Right atrium auricular region (tissue), 2 donors: ENCODE results near the gene MRPS26. TPM values are rescaled to one million over a fixed set of nuclear protein-coding genes. Genes with fewer than 3 reads are reported as not detected.
"Not testable (repeated sequence)": the region's sequence is repeated elsewhere in the genome, so short reads cannot be mapped to it uniquely, and the experiment has no call there.

Source experiments
- DNase-seq: peaks from one replicate; pipeline ENCODE4 v3.0.0-alpha.2; 2019; ENCODE audit warnings: low spot score
- H3K27ac ChIP-seq, 2 donors: fragments of 200-600 bp; sonication (generic); 1 replicate in 1 of 2; 2 replicates in 1 of 2; pipeline ENCODE4 v1.5.1; 2016 to 2019
- H3K27me3 ChIP-seq, 2 donors: fragments of 200-600 bp; sonication (generic); one replicate each; pipeline versions ENCODE4 v1.5.1 to v1.6.0; 2017 to 2019
- H3K36me3 ChIP-seq: fragments of 200-600 bp; sonication (generic); one replicate; pipeline ENCODE4 v1.5.1; 2016
- H3K4me1 ChIP-seq, 2 donors: fragments of 200-600 bp; sonication (generic); one replicate each; pipeline versions ENCODE4 v1.5.1 to v1.6.0; 2017 to 2019
- H3K4me3 ChIP-seq, 2 donors: fragments of 200-600 bp; sonication (generic); 1 replicate in 1 of 2; 2 replicates in 1 of 2; pipeline ENCODE4 v1.5.1; 2017 to 2019; ENCODE audit warnings: mild to moderate bottlenecking in 1 of 2, moderate library complexity in 1 of 2
- H3K9me3 ChIP-seq, 2 donors: fragments of 200-600 bp; sonication (generic); one replicate each; pipeline ENCODE4 v1.5.1; 2019
- CTCF ChIP-seq, 2 donors: fragments of 200-600 bp; sonication (generic); IDR thresholded peaks; one replicate each; pipeline ENCODE4 v1.5.1; 2019; ENCODE audit warnings: antibody characterized with exemption in 2 of 2
- total RNA-seq, 2 donors: library from RNA; depleted of rRNA; stranded (reverse); fragments of >200 nt; gene quantifications; one replicate each; pipeline ENCODE4 v1.1.0, GENCODE V29; 2016

MRPS26 gene
- total RNA-seq, 2 donors from 2014 or later: 44.7 to 45.4 TPM

- no peak overlapping the region for H3K4me3 ChIP-seq
- no peak overlapping the region for H3K27ac ChIP-seq
- H3K36me3 ChIP-seq: peaks cover 26% of the 10 kb centered on the region
- no peaks in the 10 kb centered on the region for H3K27me3 ChIP-seq
- DNase-seq: no peak
- H3K9me3 ChIP-seq: no peaks in the 10 kb centered on the region
- H3K4me1 ChIP-seq: peaks cover 0 to 11% of the 10 kb centered on the region in 2 donors
- TF ChIP-seq CTCF (IDR thresholded peaks at IDR 0.05): no peak
Measured at GRCh38 chr20:3051385-3052019, 5.7 kb downstream of the MRPS26 start.

- H3K4me1 ChIP-seq: no peaks in the 10 kb centered on the region
- H3K36me3 ChIP-seq: no peaks in the 10 kb centered on the region
- no peak overlapping the region for H3K4me3 ChIP-seq
- no peak for TF ChIP-seq CTCF (IDR thresholded peaks at IDR 0.05)
- no peak for DNase-seq
- H3K27ac ChIP-seq: no peak overlapping the region
- no peaks in the 10 kb centered on the region for H3K27me3 ChIP-seq
- no peaks in the 10 kb centered on the region for H3K9me3 ChIP-seq
Measured at GRCh38 chr20:3059489-3059888, 13.6 kb downstream of the MRPS26 start.

- not testable (repeated sequence) for H3K36me3 ChIP-seq, H3K4me1 ChIP-seq, DNase-seq, H3K27me3 ChIP-seq, H3K9me3 ChIP-seq, H3K4me3 ChIP-seq, H3K27ac ChIP-seq
Measured at GRCh38 chr20:3064119-3064518, 18.3 kb downstream of the MRPS26 start.

- no peak for TF ChIP-seq CTCF (IDR thresholded peaks at IDR 0.05)
- Histone ChIP-seq H3K27ac (no peak overlapping the region), H3K9me3 (no peaks in the 10 kb centered on the region), H3K4me1 (peaks cover 0 to 13% of the 10 kb centered on the region in 2 donors), H3K27me3 (peaks cover 0 to 5% of the 10 kb centered on the region in 2 donors), H3K36me3 (no peaks in the 10 kb centered on the region), H3K4me3 (no peak overlapping the region)
- no peak for DNase-seq
Measured at GRCh38 chr20:3067139-3068014, 21.5 kb downstream of the MRPS26 start.

GRCh38 chr20:3068075-3068474, 22.2 kb downstream of the MRPS26 start:
- Histone ChIP-seq H3K27ac (no peak overlapping the region), H3K27me3 (peaks cover 0 to 5% of the 10 kb centered on the region in 2 donors), H3K36me3 (no peaks in the 10 kb centered on the region), H3K9me3 (no peaks in the 10 kb centered on the region), H3K4me3 (no peak overlapping the region), H3K4me1 (peaks cover 0 to 17% of the 10 kb centered on the region in 2 donors)
- no peak for TF ChIP-seq CTCF (IDR thresholded peaks at IDR 0.05)
- no peak for DNase-seq
